Mesenchymal stem cell (in vitro differentiated cells and primary cell): ENCODE data around the gene ALG12.

ENCODE experiments used
- DNase-seq: peaks from one replicate; pipeline ENCODE4 v3.0.0-alpha.2; 2013
- H2AFZ ChIP-seq: one replicate; pipeline ENCODE4 v1.6.1; 2013; ENCODE audit warnings: low read depth, mild to moderate bottlenecking, control low read depth, inconsistent platforms, low read length, moderate library complexity
- H2AK5ac ChIP-seq: 2 replicates; pipeline ENCODE4 v1.6.1; 2013; ENCODE audit warnings: low read length, moderate library complexity, mild to moderate bottlenecking, inconsistent platforms; ENCODE audit not compliant: severe bottlenecking
- H2BK120ac ChIP-seq: one replicate; pipeline ENCODE4 v1.6.1; 2013; ENCODE audit warnings: low read depth, mild to moderate bottlenecking, inconsistent platforms, low read length, moderate library complexity
- H2BK12ac ChIP-seq, 2 experiments: one replicate each; pipeline ENCODE4 v1.6.1; 2013; ENCODE audit warnings: inconsistent platforms in 2 of 2, low read length in 2 of 2, mild to moderate bottlenecking in 2 of 2, moderate library complexity in 2 of 2, control low read depth in 1 of 2
- H2BK15ac ChIP-seq: one replicate; pipeline ENCODE4 v1.6.1; 2013; ENCODE audit warnings: mild to moderate bottlenecking, low read depth, inconsistent platforms; ENCODE audit not compliant: poor library complexity, severe bottlenecking
- H2BK5ac ChIP-seq: 2 replicates; pipeline ENCODE4 v1.6.1; 2013; ENCODE audit warnings: low read depth, mild to moderate bottlenecking, low read length, control low read depth, inconsistent platforms; ENCODE audit not compliant: poor library complexity, severe bottlenecking
- H3K14ac ChIP-seq, 2 experiments: one replicate each; pipeline ENCODE4 v1.6.1; 2013; ENCODE audit warnings: inconsistent platforms in 2 of 2, low read length in 2 of 2, control low read depth in 1 of 2, mild to moderate bottlenecking in 1 of 2, moderate library complexity in 1 of 2
- H3K18ac ChIP-seq, 2 experiments: one replicate each; pipeline ENCODE4 v1.6.1; 2013; ENCODE audit warnings: inconsistent platforms in 2 of 2, low read length in 2 of 2, control low read depth in 1 of 2, low read depth in 1 of 2, mild to moderate bottlenecking in 1 of 2
- H3K23ac ChIP-seq, 2 experiments: one replicate each; pipeline ENCODE4 v1.6.1; 2013; ENCODE audit warnings: inconsistent platforms in 2 of 2, low read length in 2 of 2, mild to moderate bottlenecking in 2 of 2, moderate library complexity in 2 of 2, control low read depth in 1 of 2
- H3K27ac ChIP-seq: 2 replicates; pipeline ENCODE4 v1.5.1; 2013; ENCODE audit warnings: mild to moderate bottlenecking, moderate library complexity, low read length, control low read depth, inconsistent platforms; ENCODE audit not compliant: poor library complexity, severe bottlenecking
- H3K27me3 ChIP-seq, 2 experiments: 2 replicates each; pipeline versions ENCODE4 v1.6.1 to v1.7.0; 2013; ENCODE audit warnings: low read length in 2 of 2, mild to moderate bottlenecking in 2 of 2, moderate library complexity in 2 of 2, control low read depth in 1 of 2, inconsistent platforms in 1 of 2; ENCODE audit not compliant: control insufficient read depth in 1 of 2, insufficient read depth in 1 of 2
- H3K36me3 ChIP-seq, 2 experiments: 2 replicates each; pipeline versions ENCODE4 v1.6.1 to v1.7.0; 2013; ENCODE audit warnings: low read length in 2 of 2, control low read depth in 1 of 2, inconsistent platforms in 1 of 2, low read depth in 1 of 2, mild to moderate bottlenecking in 1 of 2; ENCODE audit not compliant: insufficient read depth in 2 of 2, control insufficient read depth in 1 of 2
- H3K4ac ChIP-seq, 2 experiments: one replicate each; pipeline ENCODE4 v1.6.1; 2013; ENCODE audit warnings: inconsistent platforms in 2 of 2, low read length in 2 of 2, mild to moderate bottlenecking in 2 of 2, moderate library complexity in 2 of 2, control low read depth in 1 of 2, low read depth in 1 of 2
- H3K4me1 ChIP-seq: 2 replicates; pipeline ENCODE4 v1.6.1; 2013; ENCODE audit warnings: low read depth, low read length, control low read depth; ENCODE audit not compliant: control insufficient read depth, insufficient read depth
- H3K4me2 ChIP-seq: 2 replicates; pipeline ENCODE4 v1.6.1; 2013; ENCODE audit warnings: low read length, mild to moderate bottlenecking, inconsistent platforms; ENCODE audit not compliant: poor library complexity, severe bottlenecking
- H3K4me3 ChIP-seq, 2 experiments: 2 replicates each; pipeline versions ENCODE4 v1.5.1 to v1.7.0; 2013; ENCODE audit warnings: low read length in 2 of 2, mild to moderate bottlenecking in 2 of 2, control low read depth in 1 of 2, low read depth in 1 of 2; ENCODE audit not compliant: insufficient read depth in 1 of 2
- H3K79me1 ChIP-seq: replicated peaks from 2 replicates; pipeline ENCODE4 v1.6.1; 2013; ENCODE audit warnings: mild to moderate bottlenecking, control low read depth, low read length, inconsistent platforms; ENCODE audit not compliant: poor library complexity, severe bottlenecking
- H3K9ac ChIP-seq: 2 replicates; pipeline ENCODE4 v1.7.0; 2013; ENCODE audit warnings: mild to moderate bottlenecking, low read length, moderate library complexity
- H3K9me3 ChIP-seq: 2 replicates; pipeline ENCODE4 v1.7.0; 2013; ENCODE audit warnings: mild to moderate bottlenecking, low read length; ENCODE audit not compliant: control insufficient read depth
- H4K8ac ChIP-seq: one replicate; pipeline ENCODE4 v1.6.1; 2013; ENCODE audit warnings: inconsistent platforms, mild to moderate bottlenecking, low read length, moderate library complexity
- H4K91ac ChIP-seq: one replicate; pipeline ENCODE4 v1.6.1; 2013; ENCODE audit warnings: mild to moderate bottlenecking, low read length, inconsistent platforms
- WGBS: methylation state at CpG from one replicate; pipeline ENCODE4 v1.1.7; 2013; ENCODE audit warnings: mixed read lengths; 5-methylcytosine and 5-hydroxymethylcytosine counted together

The ALG12 gene

GRCh38 chr22:49918911-49919881 is 958 bp upstream of the ALG12 start:
- peak overlapping the region in 1 of 2 experiments; percentile 97 for H3K14ac ChIP-seq
- no peaks in the 10 kb centered on the region for H3K27me3 ChIP-seq
- H2BK15ac ChIP-seq: no peak overlapping the region
- WGBS: 45% methylated on average over 45 of the region's 47 CpGs
- no peak overlapping the region for H2BK5ac ChIP-seq
- H3K9me3 ChIP-seq: no peaks in the 10 kb centered on the region
- H3K9ac ChIP-seq: peak overlapping the region; percentile 94
- peak overlapping the region; percentile 83 to 84 for H3K4me3 ChIP-seq
- DNase-seq: no peak
- peak overlapping the region; percentile 88 for H2AFZ ChIP-seq
- H3K23ac ChIP-seq: peak overlapping the region; percentile 68 to 85
- peaks cover 29 to 30% of the 10 kb centered on the region in 2 experiments for H3K36me3 ChIP-seq
- H3K4me2 ChIP-seq: peak overlapping the region; percentile 99
- no peak overlapping the region for H3K27ac ChIP-seq
- H3K79me1 ChIP-seq: peaks cover 29% of the 10 kb centered on the region
- H3K4me1 ChIP-seq: peaks cover 22% of the 10 kb centered on the region
- peak overlapping the region in 1 of 2 experiments; percentile 25 for H2BK12ac ChIP-seq
- peak overlapping the region; percentile 40 for H4K91ac ChIP-seq
- H2BK120ac ChIP-seq: no peak overlapping the region
- H2AK5ac ChIP-seq: no peak overlapping the region
- peak overlapping the region; percentile 74 to 85 for H3K18ac ChIP-seq
- peak overlapping the region; percentile 84 for H4K8ac ChIP-seq
- peak overlapping the region; percentile 77 to 83 for H3K4ac ChIP-seq

DNA sequence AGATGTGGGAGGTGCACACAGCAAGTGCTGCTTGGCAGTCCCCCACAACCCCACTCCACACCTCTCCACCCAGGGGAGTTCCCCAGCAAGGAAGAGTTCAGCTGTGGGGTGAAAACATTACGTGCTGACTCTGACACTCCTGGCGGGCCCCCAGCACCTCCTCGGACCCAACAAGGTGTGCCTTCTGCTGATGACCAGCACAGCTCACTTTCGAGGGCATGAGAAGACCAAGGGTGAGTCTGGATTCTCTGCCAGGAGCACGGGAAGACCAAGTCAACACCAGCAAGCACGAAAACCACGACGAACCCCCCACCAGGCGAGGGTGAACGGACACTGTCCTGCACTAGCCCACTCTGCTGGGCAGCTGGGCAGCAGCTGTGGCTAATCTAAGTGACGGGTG is 1.4 kb downstream of the ALG12 start:
- Histone ChIP-seq H3K36me3 (peaks cover 36 to 43% of the 10 kb centered on the region in 2 experiments), H3K9me3 (no peaks in the 10 kb centered on the region), H3K9ac (no peak overlapping the region), H4K8ac (no peak overlapping the region), H2BK120ac (no peak overlapping the region), H2BK5ac (no peak overlapping the region), H2AK5ac (no peak overlapping the region), H3K79me1 (peaks cover 38% of the 10 kb centered on the region), H4K91ac (no peak overlapping the region), H3K18ac (no peak overlapping the region), H3K23ac (no peak overlapping the region), H3K4me2 (no peak overlapping the region), H2BK12ac (no peak overlapping the region), H3K27me3 (no peaks in the 10 kb centered on the region), H3K14ac (no peak overlapping the region), H3K4me1 (peaks cover 15% of the 10 kb centered on the region), H3K4me3 (no peak overlapping the region), H2BK15ac (no peak overlapping the region), H2AFZ (no peak overlapping the region), H3K4ac (no peak overlapping the region), H3K27ac (no peak overlapping the region)
- 96% methylated on average over 11 of the region's 11 CpGs for WGBS
- no peak for DNase-seq

DNA sequence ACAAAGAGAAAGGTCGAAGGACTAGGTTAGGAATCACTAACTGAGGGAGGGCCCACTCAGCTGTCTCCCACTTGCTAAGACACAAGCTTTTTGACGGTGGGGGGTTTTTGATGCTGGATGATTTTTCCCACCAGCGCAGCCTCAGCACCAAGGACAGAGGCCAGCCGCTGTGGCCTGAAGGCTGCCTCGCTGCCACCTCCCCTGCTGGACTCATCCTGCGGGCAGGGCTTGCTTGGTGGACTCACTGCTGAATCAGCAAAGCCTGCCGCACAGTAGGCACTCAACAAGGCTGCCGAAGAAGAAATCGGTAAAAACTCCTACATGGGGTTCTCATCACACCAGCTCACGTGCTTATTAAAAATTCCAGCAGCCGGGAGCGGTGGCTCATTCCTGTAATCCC is 2.6 kb downstream of the ALG12 start:
- WGBS: 85% methylated on average over 12 of the region's 12 CpGs
- Histone ChIP-seq H2BK120ac (no peak overlapping the region), H3K79me1 (peaks cover 38% of the 10 kb centered on the region), H4K91ac (no peak overlapping the region), H4K8ac (no peak overlapping the region), H3K4me1 (peaks cover 12% of the 10 kb centered on the region), H3K4me2 (no peak overlapping the region), H3K14ac (no peak overlapping the region), H3K27me3 (no peaks in the 10 kb centered on the region), H3K9me3 (no peaks in the 10 kb centered on the region), H2BK15ac (no peak overlapping the region), H2BK5ac (no peak overlapping the region), H3K27ac (no peak overlapping the region), H3K4ac (no peak overlapping the region), H3K4me3 (no peak overlapping the region), H3K18ac (no peak overlapping the region), H3K23ac (no peak overlapping the region), H2BK12ac (no peak overlapping the region), H2AFZ (no peak overlapping the region), H2AK5ac (no peak overlapping the region), H3K36me3 (peaks cover 24 to 38% of the 10 kb centered on the region in 2 experiments), H3K9ac (no peak overlapping the region)
- DNase-seq: no peak

DNA sequence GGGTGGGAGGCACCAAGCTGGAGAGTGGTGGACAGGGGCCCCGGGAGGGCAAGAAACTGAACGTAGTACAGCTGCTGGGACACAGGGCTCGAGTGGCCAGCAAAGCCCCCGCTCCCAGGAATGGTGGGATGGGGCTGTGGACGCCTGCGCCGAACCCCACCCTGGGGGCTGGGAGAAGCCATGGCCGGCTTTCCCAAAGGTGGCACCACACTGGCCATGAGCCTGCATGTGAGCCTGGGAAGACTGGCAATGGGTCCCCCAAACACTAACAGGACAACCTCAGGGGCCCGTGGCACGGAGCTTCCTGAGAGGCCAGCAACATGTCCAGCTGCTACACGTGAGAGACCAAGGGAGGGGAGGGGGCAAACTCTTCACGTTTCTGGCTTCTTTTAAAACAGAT is 4.0 kb downstream of the ALG12 start:
- Histone ChIP-seq H3K4me2 (no peak overlapping the region), H3K9ac (no peak overlapping the region), H4K91ac (no peak overlapping the region), H3K79me1 (peaks cover 35% of the 10 kb centered on the region), H2BK12ac (no peak overlapping the region), H3K4me1 (peaks cover 9% of the 10 kb centered on the region), H3K18ac (no peak overlapping the region), H3K23ac (peak overlapping the region in 1 of 2 experiments; percentile 11), H2AFZ (no peak overlapping the region), H3K4ac (no peak overlapping the region), H3K14ac (no peak overlapping the region), H2BK120ac (no peak overlapping the region), H2AK5ac (no peak overlapping the region), H3K4me3 (no peak overlapping the region), H4K8ac (no peak overlapping the region), H2BK5ac (no peak overlapping the region), H3K27me3 (no peaks in the 10 kb centered on the region), H3K27ac (no peak overlapping the region), H3K36me3 (peaks cover 20 to 43% of the 10 kb centered on the region in 2 experiments), H2BK15ac (no peak overlapping the region), H3K9me3 (no peaks in the 10 kb centered on the region)
- DNase-seq: no peak
- WGBS: 96% methylated on average over 12 of the region's 12 CpGs
